ENCODE data around the gene ELAVL2. TPM values are rescaled to one million over a fixed set of nuclear protein-coding genes. Genes with fewer than 3 reads are reported as not detected.

Gene ELAVL2
- total RNA-seq, 2 experiments from 2014 or later: not detected

- ChIA-PET CTCF (no interaction called here), POLR2A (no interaction called here)
- Histone ChIP-seq H3K27ac (ENCODE audit: low read depth in 1 of 2, low read length in 2 of 2) (no peak overlapping the region), H3K4me1 (ENCODE audit: insufficient read depth, low read length) (no peaks in the 10 kb centered on the region), H3K27me3 (ENCODE audit: control insufficient read depth in 1 of 2, insufficient read depth in 2 of 2, low read length in 2 of 2) (no peaks in the 10 kb centered on the region), H3K36me3 (ENCODE audit: insufficient read depth, low read length) (no peaks in the 10 kb centered on the region), H3K9me3 (ENCODE audit: control insufficient read depth in 1 of 2, insufficient read depth in 1 of 2, low read length in 2 of 2) (no peaks in the 10 kb centered on the region), H3K4me3 (ENCODE audit: low read length) (no peak overlapping the region)
- no peak overlapping the region for H3K27ac Mint-ChIP-seq
- no peak for TF ChIP-seq CTCF (IDR thresholded peaks at IDR 0.05)
- H3K36me3 Mint-ChIP-seq (ENCODE audit: low read depth): no peaks in the 10 kb centered on the region
- no peaks in the 10 kb centered on the region for H3K4me1 Mint-ChIP-seq (ENCODE audit: low read depth)
- H3K9me3 Mint-ChIP-seq: peaks cover 6% of the 10 kb centered on the region
- ATAC-seq (ENCODE audit: poor library complexity) (no peak), DNase-seq (no peak)
- no peak overlapping the region for H3K4me3 Mint-ChIP-seq
- no peaks in the 10 kb centered on the region for H3K27me3 Mint-ChIP-seq
- intact Hi-C loops (cut with DNase I, micrococcal nuclease): no loop called here
Observed at GRCh38 chr9:23643656-23644258, 182.3 kb downstream of the ELAVL2 start.

Measured in CD4-positive, alpha-beta T cell (primary cell).